Stimulated activated CD4-positive, alpha-beta T cell treated with anti-CD3 and anti-CD28 coated beads, TNF-alpha, amount 100 ng/mL, for 24 hours (primary cell): ENCODE results near the gene SNURF.
"Not testable (repeated sequence)": the region's sequence is repeated elsewhere in the genome, so short reads cannot be mapped to it uniquely, and the experiment has no call there.

Source experiments
- DNase-seq, 3 experiments: peaks; one replicate each; pipeline ENCODE4 v3.0.0-alpha.2; 2020; ENCODE audit warnings: low read depth in 3 of 3

SNURF gene

GRCh38 chr15:24971052-24971451, 16.3 kb downstream of the SNURF start:
- no peak for DNase-seq

- no peak for DNase-seq
Observed at GRCh38 chr15:24971772-24972171, 17.0 kb downstream of the SNURF start.

GRCh38 chr15:24972707-24973106, 17.9 kb downstream of the SNURF start:
- not testable (repeated sequence) for DNase-seq

GRCh38 chr15:24976932-24977331, 22.1 kb downstream of the SNURF start:
- DNase-seq = no peak

GRCh38 chr15:24977686-24978085, 22.9 kb downstream of the SNURF start:
- no peak for DNase-seq

GRCh38 chr15:24985224-24985623, 30.4 kb downstream of the SNURF start:
- DNase-seq = no peak

GRCh38 chr15:24986653-24987052, 31.9 kb downstream of the SNURF start:
- no peak for DNase-seq
